Measurements from ENCODE around the gene CDH16.
"Not testable (repeated sequence)": the region's sequence is repeated elsewhere in the genome, so short reads cannot be mapped to it uniquely, and the experiment has no call there.

Gene CDH16

GRCh38 chr16:66898933-66899309 lies 19.8 kb downstream of the CDH16 start:
- DNase-seq (ENCODE audit: low read depth in 1 of 2, low spot score in 1 of 2), result no peak

- no peak for DNase-seq (ENCODE audit: low read depth in 1 of 2, low spot score in 1 of 2)
These were observed 20.5 kb downstream of the CDH16 start for GRCh38 chr16:66898207-66898606.

DNA sequence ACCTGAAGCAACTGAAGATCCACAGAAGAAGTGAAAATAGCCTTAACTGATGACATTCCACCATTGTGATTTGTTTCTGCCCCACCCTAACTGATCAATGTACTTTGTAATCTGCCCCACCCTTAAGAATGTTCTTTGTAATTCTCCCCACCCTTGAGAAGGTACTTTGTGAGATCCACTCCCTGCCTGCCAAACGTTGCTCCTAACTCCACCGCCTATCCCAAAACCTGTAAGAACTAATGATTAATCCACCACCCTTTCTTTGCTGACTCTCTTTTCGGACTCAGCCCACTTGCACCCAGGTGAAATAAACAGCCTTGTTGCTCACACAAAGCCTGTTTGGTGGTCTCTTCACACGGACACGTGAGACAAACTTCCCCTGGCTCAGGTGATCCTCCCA lies 22.0 kb downstream of the CDH16 start:
- DNase-seq (ENCODE audit: low read depth in 1 of 2, low spot score in 1 of 2), result not testable (repeated sequence)

- no peak for DNase-seq (ENCODE audit: low read depth in 1 of 2, low spot score in 1 of 2)
These were observed 22.7 kb downstream of the CDH16 start for GRCh38 chr16:66895999-66896398.

GRCh38 chr16:66895689-66895979 lies 23.1 kb downstream of the CDH16 start:
- no peak for DNase-seq (ENCODE audit: low read depth in 1 of 2, low spot score in 1 of 2)

GRCh38 chr16:66894948-66895688 lies 23.6 kb downstream of the CDH16 start:
- peak; percentile 20 to 23 for DNase-seq (ENCODE audit: low read depth in 1 of 2, low spot score in 1 of 2)

DNA sequence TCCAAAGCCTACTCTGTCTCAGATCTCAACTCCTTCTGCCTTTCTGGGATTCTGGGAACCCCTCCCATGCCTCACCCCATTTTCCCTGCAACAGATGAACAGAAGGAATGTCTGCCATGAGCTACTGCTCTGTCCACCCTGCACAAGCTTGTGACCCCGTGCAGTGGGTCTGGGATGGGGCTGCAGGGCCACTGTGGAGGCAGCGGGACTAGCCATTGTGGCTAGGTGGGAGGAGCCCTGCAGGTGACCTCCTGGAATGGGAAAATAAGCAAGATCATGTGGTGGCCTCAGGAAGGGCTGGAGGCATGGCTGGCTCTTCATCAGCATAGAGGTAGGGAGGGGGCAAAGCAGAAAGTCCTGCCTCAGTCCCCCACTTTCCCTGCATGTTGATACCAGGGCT lies 24.6 kb downstream of the CDH16 start:
- DNase-seq (ENCODE audit: low read depth in 1 of 2, low spot score in 1 of 2), result no peak

DNA sequence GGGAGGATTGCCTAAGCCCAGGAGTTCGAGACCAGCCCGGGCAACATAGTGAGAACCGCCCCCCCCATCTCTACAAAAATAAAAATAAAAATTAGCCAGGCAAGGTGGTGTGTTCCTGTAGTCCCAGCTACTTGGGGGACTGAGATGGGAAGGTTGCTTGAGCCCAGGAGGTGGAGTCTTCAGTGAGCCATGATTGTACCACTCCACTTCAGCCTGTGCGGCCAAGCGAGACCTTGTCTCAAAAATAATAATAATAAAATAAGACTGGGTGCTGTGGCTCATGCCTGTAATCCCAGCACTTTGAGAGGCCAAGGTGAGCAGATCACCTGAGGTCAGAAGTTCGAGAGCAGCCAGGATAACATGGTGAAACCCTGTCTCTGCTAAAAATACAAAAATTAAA lies 26.9 kb downstream of the CDH16 start:
- DNase-seq (ENCODE audit: low read depth in 1 of 2, low spot score in 1 of 2), result no peak

- no peak for DNase-seq (ENCODE audit: low read depth in 1 of 2, low spot score in 1 of 2)
These were observed 27.3 kb downstream of the CDH16 start for GRCh38 chr16:66891360-66891759.

DNA sequence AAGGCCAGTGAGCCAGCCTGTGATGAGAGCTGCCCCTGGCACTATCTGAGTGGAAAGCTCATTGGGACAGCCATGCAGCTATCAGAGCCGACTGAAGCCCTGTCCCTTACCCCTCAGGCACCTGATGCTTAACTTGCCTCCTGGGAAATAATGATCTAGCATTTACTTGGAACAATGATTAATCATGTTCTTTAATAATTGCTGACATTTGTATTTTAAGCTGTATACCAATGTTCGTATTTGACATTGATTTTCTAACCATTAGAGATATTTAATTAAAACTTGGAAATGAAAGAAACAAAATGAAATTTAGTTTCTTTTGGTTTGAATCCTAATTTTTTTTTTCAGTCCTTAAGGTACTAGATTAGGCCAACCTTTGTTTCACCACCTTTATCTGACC lies 27.9 kb downstream of the CDH16 start:
- no peak for DNase-seq (ENCODE audit: low read depth in 1 of 2, low spot score in 1 of 2)

- DNase-seq (ENCODE audit: low read depth in 1 of 2, low spot score in 1 of 2), result no peak
These were observed 29.1 kb downstream of the CDH16 start for GRCh38 chr16:66889622-66890021.

DNA sequence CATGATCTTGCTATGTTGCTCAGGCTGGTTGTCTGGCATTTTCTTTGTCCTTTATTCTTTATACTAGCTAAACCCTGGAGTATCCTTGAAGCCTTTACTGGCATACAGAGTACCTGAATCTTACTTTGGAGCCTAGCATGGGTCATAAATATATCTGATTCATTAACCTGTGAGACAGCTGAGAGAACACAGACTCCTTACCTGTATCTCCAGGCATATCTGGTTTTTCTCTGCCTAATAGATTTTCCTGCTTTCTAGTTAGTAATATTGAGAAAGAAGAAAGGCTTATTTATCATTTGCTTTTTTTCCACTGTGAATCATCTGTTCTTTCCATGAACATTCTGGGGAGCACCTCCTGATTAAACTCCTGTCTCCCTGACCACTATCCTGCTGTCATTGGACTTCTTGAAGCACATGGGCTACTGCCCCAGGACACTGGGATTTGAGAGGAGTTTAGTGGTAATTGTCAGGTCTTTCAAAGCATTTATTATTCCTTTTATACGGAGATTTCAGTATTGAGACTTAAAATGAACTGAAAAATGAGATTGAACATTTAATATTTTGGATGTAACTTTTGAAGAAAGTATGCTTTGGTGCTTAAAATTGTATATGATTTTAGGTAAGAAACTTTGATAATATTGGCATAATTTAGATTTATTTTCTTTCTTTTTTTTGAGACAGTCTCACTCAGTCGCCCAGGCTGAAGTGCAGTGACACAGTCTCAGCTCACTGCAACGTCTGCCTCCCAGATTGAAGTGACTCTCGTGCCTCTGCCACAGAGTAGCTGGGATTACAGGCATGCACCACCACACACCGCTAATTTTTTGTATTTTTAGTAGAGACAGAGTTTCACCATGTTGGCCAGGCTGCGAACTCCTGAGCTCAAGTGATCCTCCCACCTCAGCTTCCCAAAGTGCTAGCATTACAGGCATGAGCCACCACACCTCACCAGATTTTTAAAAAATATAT lies 29.8 kb downstream of the CDH16 start:
- DNase-seq (ENCODE audit: low read depth in 1 of 2, low spot score in 1 of 2), result no peak

DNA sequence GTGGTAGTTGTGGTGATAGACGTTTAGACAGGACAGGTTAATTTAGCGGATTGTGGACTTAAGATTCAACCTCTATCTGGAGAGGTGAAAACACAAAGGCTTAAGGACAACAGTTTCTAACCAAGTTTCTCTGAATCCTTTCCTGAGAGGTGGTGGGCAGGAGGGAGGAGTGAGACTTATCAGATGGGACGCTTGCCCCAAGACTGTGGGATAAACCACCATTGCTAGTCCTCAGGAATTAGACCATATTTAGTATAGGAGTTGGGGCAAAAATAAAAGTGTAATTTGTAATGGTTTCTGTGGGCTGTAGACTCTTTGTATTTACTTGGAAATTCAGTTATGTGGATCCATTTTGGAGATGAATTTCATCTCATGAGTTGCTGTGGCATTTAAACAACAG lies 31.8 kb downstream of the CDH16 start:
- DNase-seq (ENCODE audit: low read depth in 1 of 2, low spot score in 1 of 2), result no peak

DNA sequence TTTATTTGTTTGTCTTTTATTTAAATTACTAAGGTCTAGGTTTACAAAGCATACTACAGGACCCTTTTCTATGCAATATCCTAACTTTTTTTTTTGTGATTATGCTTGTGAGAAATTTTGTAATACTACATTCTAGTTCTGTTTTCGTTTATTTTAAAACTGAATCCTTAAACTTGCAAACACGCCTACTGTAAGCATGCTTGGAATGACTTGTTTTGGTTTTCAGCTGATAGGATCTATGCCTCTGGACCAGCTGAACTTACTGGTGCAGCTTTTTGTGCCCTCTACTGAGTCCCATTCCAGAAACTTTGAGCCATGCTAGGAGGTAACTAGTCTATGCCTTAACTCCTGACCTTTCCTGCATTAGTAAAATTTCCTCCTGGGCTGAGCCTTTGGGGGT lies 32.4 kb downstream of the CDH16 start:
- no peak for DNase-seq (ENCODE audit: low read depth in 1 of 2, low spot score in 1 of 2)

- DNase-seq (ENCODE audit: low read depth in 1 of 2, low spot score in 1 of 2), result no peak
These were observed 33.2 kb downstream of the CDH16 start for GRCh38 chr16:66885491-66885890.

DNA sequence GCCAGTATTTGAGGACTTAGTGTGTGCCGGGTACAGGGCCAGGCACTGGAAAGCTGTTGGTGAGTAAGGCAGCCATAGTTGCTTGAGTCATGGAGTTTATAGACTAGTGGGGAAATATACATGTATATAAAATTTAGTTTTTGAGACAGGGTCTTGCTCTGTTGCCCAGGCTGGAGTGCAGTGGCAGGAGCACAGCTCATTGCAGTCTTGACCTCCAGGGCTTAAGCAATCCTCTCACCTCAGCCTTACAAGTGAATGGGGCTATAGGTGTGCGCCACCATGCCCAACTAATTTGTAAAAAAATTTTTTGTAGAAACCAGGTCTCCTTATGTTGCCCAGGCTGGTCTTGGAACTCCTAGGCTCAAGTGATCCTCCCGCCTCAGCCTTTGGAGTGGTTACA lies 36.0 kb downstream of the CDH16 start:
- no peak for DNase-seq (ENCODE audit: low read depth in 1 of 2, low spot score in 1 of 2)

- DNase-seq (ENCODE audit: low read depth in 1 of 2, low spot score in 1 of 2), result no peak
These were observed 36.6 kb downstream of the CDH16 start for GRCh38 chr16:66881964-66882508.

- no peak for DNase-seq (ENCODE audit: low read depth in 1 of 2, low spot score in 1 of 2)
These were observed 37.1 kb downstream of the CDH16 start for GRCh38 chr16:66881560-66881959.

DNA sequence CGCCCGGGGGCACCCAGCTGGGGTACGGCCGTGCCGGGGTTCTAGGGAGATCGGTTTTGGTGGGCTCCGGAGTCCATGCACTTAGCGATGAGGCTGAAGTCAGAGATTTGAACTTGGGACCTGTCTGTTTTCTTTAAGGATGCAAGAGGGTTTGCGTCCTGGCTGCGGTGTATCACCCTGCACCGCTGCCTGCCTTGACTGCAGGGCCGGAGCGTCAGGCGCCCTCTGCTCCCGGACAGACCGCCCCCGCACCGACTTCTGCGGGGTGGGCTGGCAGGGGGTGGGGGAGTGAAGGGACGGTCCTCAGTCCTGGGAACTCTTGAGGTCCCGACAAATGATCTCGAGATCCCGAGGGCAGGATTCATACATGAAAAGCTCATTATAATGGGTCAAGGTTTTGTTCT lies 37.7 kb downstream of the CDH16 start:
- no peak for DNase-seq (ENCODE audit: low read depth in 1 of 2, low spot score in 1 of 2)

DNA sequence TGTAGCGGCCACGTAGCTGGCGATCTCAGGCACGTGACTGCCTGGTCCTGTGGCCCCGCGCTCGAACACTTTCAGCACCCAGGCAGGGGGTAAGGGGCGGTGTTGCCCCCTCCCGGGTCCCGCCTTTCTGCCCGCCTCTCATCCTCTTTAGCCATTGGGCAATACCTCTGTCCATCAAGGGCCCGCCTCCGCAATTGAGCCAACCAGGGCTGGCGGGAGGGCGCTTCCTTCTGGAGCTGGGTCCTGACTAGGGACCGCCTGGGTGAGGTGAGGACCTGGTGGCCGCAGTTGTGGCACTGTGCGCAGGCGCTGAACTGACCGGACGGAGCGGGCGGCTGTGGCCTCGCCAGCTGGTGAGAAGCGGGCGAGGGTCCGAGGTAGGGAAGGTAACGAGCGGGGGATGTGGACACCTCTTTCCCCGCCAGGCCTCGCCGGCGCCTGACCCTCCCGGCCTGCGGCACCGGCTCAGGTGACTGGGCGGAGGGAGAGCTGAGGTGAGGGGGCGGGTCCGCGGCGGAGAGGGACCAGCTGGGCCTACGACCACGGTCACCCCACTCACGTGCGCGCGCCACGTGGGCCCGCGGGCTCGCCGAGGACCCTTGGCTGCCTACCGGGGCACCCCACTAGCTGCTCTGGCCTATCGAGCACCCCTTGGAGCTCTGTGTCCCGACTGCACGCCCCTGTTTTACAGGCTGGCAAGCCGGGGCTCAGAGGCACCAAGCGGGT lies 38.2 kb downstream of the CDH16 start, which contains the start of gene PDP2:
PDP2 (plus strand) TSS at position 228 of the 726 bp plus-strand sequence. CDS start 3,770 bp downstream, outside the sequence.
- DNase-seq (ENCODE audit: low read depth in 1 of 2, low spot score in 1 of 2), result peak; percentile 78 to 81

- DNase-seq (ENCODE audit: low read depth in 1 of 2, low spot score in 1 of 2), result peak in 1 of 2 donors; percentile 36
These were observed 40.6 kb downstream of the CDH16 start for GRCh38 chr16:66878067-66878466.

All from activated T-helper 1 cell treated with anti-CD3 and anti-CD28 coated beads, Interleukin-2, amount 50 U/mL, for 16 hours (primary cell).